AML-193 (cell line): ENCODE results near the gene ZFAND2B.
"Not testable (repeated sequence)": the region's sequence is repeated elsewhere in the genome, so short reads cannot be mapped to it uniquely, and the experiment has no call there.

Source experiments
- DNase-seq, 2 experiments: peaks; one replicate each; lab custom pipeline; 2025; lab: John Stamatoyannopoulos, UW

Gene ZFAND2B

DNA sequence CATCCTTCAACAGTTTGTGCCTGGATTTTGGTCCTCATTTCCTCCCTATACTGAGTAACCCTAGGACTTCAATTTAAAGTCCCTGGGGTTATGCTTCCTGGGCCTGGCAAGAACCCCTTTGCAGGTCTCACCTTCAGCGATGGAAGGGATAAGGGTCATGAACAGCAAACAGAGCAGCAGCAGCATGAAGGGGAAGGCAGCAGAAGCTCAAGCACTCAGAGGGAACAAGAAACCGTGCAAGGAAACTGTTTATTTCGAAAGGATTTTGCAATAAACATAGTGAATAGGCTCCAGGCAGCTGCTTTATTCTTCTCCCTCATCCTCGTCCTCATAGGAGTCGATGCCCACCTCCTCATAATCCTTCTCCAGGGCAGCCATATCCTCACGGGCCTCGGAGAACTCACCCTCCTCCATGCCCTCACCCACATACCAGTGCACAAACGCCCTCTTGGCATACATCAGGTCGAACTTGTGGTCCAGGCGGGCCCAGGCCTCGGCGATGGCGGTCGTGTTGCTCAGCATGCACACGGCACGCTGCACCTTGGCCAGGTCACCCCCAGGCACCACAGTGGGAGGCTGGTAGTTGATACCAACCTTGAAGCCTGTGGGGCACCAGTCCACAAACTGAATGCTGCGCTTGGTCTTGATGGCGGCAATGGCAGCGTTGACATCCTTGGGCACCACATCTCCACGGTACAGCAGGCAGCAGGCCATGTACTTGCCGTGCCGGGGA is 43.6 kb downstream of the ZFAND2B start:
- DNase-seq = peak; percentile 58 to 69

DNA sequence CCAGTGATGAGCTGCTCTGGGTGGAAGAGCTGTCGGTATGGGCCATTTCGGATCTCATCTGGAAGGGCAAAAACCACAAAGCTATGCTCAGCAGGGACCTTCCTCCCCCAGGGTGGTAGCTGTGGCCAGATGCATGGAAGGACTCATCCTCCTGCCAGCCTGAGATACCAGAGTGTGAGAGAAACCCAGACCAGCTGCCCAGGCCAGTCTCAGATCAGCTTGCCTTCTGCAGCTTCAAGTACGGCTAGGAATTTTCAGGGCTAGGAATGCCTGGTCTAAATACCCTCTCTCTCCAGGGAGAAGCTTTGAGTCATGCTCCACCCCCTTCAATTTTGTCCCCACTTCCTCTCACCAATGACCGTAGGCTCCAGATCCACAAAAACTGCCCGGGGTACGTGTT is 45.1 kb downstream of the ZFAND2B start:
- DNase-seq = no peak

DNA sequence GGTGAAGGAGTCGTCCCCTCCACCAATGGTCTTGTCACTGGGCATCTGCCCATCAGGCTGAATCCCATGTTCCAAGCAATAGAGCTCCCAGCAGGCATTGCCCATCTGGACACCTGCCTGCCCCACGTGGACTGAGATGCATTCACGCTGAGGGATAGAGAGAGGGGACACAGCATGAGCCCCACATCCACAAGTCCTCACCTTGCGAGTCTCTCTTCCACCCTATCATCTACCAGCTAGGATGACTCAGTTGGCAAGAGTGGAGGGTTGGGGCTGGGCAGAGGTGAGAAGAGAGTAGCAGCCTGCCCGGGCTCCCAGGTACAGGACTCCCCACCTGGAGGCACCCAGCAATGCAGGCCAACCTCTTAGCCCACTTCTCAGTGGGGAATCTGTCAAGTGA is 45.5 kb downstream of the ZFAND2B start:
- DNase-seq = no peak

DNA sequence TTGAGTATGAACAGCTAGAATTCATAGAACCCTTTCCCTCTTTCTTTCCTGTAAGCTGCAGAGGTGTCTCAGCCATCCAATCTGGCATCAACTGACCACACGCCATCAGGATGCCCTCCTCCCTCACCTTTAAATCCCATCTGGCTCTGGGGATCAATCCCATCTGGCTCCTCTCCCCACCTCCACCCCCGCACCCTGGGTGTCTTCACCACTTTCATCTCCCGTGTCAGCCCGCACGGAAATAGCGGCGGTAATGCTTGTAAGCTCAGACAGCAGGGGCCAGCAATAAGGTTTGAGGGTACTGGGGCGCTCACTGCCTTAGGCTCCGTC is 46.0 kb downstream of the ZFAND2B start:
- DNase-seq = no peak

DNA sequence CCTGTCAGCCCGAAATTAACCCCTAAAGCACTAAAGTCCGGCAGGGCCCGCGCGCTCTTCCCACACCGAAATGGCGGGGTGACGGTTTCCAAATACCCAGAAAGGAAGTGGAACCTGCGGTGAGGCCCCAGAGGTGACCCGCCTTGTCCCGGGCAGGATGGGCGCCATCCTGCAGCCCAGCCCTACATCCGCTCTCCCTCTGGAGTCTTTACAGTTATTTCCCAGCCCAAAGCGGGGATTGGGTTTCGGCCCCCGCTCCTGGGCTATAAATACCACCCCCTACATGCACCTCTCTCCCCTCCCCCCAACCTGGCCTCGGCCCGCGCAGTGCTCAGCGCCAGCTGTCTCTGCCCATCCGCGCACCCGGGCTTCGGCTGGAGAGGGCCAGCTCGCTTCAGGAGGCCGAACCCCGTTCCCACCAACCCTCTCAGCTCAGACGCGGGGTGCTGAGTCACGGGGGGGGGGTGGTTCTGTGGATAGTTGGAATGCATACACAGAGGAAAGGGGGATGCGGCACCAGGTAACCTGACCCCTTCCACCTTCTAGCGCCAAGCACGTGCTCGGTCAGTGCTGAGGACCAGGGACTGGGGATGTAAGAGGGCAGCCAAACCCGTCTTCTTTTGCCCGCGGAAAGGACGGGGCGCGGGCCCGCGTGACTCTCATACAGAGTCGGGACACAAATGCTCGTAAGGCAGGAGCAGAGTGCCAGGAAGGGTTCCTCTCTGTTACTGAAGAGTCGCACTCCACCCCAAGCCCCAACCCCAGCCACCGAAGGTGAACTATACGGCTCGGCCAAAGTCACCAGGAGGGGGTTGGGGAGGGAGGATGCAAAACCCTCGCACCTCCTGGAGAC is 46.5 kb downstream of the ZFAND2B start, which contains the start of gene TUBA4B:
TUBA4B (plus strand) TSS at position 344 of the 853 bp plus-strand sequence; CDS start at position 509, 165 bp downstream.
- DNase-seq = peak; percentile 39 to 42

DNA sequence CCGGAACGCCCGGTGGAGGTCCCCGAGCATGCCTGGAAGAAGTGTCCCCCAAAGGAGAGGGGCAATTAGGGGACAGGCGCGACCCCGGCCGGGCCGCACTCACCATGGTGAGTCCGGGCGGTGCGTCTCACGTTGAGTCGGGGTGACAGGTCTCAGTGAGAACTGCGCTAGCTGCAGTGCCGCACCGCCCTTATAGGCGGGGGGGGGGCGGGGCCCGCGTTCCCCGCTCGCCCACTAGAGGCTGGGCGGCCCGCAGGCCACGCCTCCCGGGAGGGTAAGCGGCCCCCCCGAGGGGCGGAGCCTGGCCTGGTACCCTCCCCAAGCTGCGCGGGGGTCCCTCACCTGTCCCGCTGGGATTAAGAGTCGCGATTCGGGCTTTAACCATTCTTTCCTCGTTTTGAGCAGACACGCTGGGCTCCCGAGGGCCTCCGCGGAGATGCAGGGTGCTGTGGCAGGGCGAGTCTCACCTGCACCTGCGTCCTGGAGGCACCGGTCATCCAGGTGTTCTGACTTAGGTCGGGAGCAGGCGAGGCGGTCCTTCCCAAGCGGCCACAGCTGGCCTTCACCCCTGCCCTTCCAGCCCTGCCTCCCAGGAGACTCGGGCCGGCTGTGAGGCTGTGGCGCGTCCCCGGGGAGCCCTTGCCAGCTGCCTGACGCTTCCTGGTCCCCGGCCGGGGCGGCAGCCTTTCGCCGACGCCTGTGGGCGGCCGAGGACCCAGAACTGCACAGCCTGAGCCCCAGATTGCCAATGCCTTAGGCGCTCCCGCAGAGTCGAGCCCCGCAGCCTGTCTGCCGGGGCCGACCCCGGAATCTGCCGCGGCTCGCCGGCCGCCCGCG is 47.4 kb downstream of the ZFAND2B start, which contains the start of gene TUBA4A:
TUBA4A (minus strand) TSS at position 166 of the 837 bp plus-strand sequence; CDS start at position 106, 60 bp downstream.
- peak; percentile 58 to 62 for DNase-seq

DNA sequence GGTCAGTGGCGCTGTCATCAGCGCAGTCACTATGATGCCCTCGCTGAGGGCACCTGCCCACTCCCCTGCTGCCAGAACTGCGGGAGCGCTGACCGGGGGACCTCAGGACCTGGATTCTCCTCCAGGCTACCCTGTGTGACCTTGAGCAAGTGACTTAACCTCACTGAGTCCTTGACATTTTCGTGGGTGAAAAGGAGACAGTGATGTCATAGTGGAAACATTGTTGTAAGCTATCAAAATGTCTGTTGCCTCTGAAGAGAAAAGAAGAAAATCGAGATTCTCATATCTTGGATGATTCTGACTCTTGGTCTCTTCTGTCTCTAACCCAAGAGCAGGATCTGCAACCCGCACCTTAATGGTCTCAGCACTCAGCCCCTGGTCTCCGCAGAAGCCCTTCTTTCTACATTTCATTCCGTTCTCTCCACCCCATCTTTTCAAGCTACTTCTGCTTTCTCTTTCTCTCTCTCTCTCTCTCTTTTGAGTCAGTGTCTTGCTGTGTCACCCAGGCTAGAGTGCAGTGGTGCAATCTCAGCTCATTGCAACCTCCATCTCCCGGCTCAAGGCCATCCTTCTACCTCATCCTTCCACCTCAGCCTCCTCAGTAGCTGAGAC is 48.1 kb downstream of the ZFAND2B start:
- peak; percentile 74 to 76 for DNase-seq

DNA sequence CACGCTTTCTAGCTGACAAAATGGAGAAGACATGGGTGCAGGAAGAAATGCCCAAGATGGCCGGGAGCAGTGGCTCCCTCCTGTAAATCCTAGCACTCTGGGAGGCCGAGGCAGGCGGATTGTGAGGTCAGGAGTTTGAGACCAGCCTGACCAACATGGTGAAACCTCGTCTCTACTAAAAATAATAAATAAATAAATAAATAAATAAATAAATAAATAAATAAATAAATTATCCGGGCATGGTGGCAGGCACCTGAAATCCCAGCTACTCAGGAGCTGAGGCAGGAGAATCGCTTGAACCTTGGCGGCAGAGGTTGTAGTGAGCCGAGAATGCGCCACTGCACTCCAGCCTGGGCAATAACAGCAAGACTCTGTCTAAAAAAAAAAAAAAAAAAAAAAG is 52.4 kb downstream of the ZFAND2B start:
- DNase-seq = not testable (repeated sequence)
